Keratinocyte (primary cell): ENCODE data around the gene B4GALNT3.

ENCODE experiments used
- CTCF ChIP-seq, 3 experiments: IDR thresholded peaks in 1 of 3; conservative IDR thresholded peaks in 1 of 3; optimal IDR thresholded peaks in 1 of 3; 2 replicates in 2 of 3; 3 replicates in 1 of 3; pipeline versions ENCODE3 to v1.5.1; 2011; ENCODE audit warnings: low read length in 3 of 3, mild to moderate bottlenecking in 3 of 3, moderate library complexity in 2 of 3, control low read depth in 1 of 3, inconsistent platforms in 1 of 3; ENCODE audit not compliant: insufficient read depth in 2 of 3; ENCODE audit errors: extremely low read depth in 1 of 3
- EZH2 ChIP-seq: IDR thresholded peaks from one replicate; pipeline ENCODE4 v1.6.1; 2012; ENCODE audit warnings: inconsistent platforms, mild to moderate bottlenecking, low read length, moderate library complexity

- no peak for TF ChIP-seq CTCF (optimal IDR thresholded peaks at IDR 0.05 in 1 of 3, IDR thresholded peaks at IDR 0.05 in 1 of 3, conservative IDR thresholded peaks at IDR 0.05 in 1 of 3; ENCODE audit: extremely low read depth in 1 of 3, insufficient read depth in 2 of 3, low read length in 3 of 3)
- no peak for TF ChIP-seq EZH2
These were observed 93.7 kb downstream of the B4GALNT3 start for GRCh38 chr12:553216-554000.
